GM13977 (cell line): ENCODE results near the gene SMC1B.
"Not testable (repeated sequence)": the region's sequence is repeated elsewhere in the genome, so short reads cannot be mapped to it uniquely, and the experiment has no call there.

Experiments used
- DNase-seq: peaks from one replicate; pipeline ENCODE4 v3.0.0; 2012; ENCODE audit warnings: low spot score
- in situ Hi-C: fragments of 300-500 bp; cut with MboI; formaldehyde crosslinking; loops from one replicate; pipeline ENCODE4 v1.12.0; 2022; ENCODE audit warnings: low sequenced_read_pairs, low pct_unique_long_range_greater_than_20kb, mixed read lengths, inconsistent platforms; ENCODE audit not compliant: unreplicated experiment
- TF ChIP-seq, protein P1 (sequence below): IDR thresholded peaks from 2 replicates; pipeline ENCODE4 v1.5.1; 2012; ENCODE audit warnings: mild to moderate bottlenecking, control low read depth; ENCODE audit not compliant: insufficient read depth; ENCODE audit errors: extremely low read depth, missing control alignments

The SMC1B gene

DNA sequence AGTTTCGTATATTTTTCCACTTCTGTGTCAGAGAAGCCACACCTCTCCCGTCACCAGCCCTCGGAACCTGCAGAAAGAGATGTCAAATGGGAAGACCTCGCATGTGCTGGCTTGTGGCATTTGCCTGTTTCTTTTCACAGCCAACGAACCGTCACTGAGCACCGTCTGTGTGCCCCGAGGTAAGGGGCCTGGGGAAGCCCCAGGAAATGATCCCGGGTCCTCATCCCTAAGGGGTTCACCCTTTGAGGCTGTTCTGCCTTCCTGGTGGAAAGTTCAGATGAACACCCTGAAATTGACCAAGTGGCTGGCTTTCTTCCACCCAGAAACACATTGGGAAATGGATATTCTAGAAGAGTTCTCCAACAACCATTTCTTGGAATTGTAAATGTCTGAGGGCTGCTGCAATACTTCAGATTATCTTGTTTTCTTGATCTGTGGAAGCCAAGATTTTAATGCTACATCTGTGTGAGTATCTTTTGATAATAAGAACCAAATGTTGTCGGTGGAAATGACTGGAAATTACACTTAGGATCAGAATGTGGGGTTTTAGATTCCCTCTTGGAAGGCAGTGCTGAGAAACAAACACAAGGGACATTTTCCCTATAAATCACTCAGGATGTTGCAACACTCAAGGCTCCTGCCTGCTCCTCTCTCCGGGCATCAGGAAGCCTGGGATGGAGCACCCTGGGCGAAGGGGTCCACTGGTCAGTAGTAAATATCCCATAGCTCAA, 37.7 kb upstream of the SMC1B start:
- TF ChIP-seq, protein P1, sequence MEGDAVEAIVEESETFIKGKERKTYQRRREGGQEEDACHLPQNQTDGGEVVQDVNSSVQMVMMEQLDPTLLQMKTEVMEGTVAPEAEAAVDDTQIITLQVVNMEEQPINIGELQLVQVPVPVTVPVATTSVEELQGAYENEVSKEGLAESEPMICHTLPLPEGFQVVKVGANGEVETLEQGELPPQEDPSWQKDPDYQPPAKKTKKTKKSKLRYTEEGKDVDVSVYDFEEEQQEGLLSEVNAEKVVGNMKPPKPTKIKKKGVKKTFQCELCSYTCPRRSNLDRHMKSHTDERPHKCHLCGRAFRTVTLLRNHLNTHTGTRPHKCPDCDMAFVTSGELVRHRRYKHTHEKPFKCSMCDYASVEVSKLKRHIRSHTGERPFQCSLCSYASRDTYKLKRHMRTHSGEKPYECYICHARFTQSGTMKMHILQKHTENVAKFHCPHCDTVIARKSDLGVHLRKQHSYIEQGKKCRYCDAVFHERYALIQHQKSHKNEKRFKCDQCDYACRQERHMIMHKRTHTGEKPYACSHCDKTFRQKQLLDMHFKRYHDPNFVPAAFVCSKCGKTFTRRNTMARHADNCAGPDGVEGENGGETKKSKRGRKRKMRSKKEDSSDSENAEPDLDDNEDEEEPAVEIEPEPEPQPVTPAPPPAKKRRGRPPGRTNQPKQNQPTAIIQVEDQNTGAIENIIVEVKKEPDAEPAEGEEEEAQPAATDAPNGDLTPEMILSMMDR = no peak
- no peak for DNase-seq
- in situ Hi-C loops = no loop called here

DNA sequence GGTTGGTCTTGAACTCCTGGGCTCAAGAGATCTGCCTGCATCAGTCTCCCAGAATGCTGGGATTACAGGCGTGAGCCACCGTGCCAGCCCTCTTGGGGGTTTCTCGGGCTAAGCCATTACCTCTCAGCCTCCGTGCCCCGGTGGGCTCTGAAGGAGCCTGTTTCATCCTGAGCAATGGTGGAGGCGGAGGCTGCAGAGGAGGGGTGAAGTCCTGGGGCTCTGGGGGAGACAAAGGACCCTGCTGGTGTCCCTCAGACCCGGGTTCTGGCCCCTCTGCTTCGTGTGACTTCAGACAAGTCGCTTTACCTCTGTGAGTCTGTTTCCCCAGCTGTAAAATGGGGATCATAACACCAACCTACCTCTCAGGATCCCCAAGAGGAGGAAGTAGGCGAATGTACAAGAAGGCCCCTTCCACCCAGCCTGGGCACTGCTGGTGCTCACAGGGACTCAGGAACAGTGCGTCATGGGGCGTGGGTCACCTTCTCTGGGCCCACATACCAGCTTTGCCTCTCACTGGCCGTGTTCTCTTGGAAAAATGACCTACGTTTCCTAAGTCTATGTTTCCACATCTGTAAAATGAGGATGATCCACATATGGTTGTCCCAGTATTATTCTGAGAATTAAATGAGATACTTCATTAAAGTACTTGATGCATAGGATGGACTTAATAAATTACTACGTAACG, 36.8 kb upstream of the SMC1B start:
- DNase-seq = no peak
- TF ChIP-seq, protein P1 = no peak
- in situ Hi-C loops = no loop called here

DNA sequence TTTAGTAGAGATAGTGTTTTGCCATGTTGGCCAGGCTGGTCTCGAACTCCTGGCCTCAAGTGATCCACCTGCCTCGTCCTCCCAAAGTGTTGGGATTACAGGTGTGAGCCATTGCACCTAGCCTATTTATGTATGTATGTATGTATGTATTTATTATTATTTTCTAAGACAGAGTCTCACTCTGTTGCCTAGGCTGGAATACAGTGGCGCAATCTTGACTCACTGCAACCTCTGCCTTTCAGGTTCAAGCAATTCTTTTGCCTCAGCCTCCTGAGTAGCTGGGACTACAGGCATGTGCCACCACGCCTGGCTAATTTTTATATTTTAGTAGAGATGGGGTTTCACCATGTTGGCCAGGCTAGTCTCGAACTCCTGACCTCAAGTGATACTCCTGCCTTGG, 36.0 kb upstream of the SMC1B start:
- in situ Hi-C loops = not testable (repeated sequence)

DNA sequence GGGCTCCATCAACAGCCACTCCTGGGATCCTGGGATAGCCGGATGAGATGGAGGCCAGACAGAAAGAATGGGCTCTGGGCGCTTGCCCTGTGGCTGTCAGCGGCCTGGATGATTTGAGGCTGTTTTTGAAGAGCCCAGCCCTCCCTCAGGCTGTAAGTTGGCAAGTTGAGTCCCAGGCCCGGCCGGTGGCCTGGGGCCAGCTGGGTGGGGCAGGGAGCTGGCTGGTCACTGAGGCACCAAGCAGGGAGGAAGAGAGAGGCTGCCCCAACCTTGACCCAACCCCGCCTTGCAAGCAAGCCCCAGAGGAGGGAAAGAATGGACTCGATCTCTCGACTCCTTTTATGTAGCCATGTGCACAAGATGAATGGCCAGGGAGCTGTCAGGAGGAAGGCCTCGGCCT, 35.0 kb upstream of the SMC1B start:
- DNase-seq = no peak
- TF ChIP-seq, protein P1 = no peak
- in situ Hi-C loops = no loop called here

More for the DNA sequence above, 36.0 kb upstream of the SMC1B start:
- DNase-seq = not testable (repeated sequence)

DNA sequence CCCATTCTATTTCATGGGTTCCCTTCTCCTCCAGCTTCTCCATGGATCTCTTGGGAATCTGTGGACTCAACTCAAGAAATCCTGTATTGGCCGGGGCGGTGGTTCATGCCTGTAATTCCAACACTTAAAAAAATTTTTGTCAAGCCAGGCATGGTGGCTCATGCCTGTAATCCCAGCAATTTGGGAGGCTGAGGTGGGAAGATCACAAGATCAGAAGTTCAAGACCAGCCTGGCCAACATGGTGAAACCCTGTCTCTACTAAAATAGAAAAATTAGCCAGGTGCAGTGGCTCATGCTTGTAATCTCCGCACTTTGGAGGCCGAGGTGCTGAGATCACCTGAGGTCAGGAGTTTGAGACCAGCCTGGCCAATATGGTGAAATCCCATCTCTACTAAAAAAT, 34.2 kb upstream of the SMC1B start:
- in situ Hi-C loops, DNase-seq: not testable (repeated sequence)

DNA sequence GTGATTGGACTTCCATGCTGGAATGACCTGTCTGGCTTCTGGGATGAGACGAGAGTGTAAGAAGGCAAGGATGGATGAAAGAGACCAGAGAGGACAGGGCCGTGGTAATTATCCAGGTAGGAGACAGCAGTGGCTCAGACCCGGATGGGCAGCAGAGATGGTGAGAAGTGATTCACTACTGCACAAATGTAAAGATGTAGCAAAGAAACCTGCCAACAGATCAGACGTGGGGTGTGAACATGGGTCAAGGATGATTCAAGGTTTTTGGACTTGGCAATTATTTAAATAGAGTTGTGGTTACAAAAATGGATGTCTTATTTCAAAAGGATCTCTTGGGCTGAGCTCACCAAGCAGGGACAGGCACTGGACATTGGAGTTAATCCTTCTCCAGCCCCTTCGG, 32.8 kb upstream of the SMC1B start:
- TF ChIP-seq, protein P1 = no peak
- no peak for DNase-seq
- in situ Hi-C loops = no loop called here

DNA sequence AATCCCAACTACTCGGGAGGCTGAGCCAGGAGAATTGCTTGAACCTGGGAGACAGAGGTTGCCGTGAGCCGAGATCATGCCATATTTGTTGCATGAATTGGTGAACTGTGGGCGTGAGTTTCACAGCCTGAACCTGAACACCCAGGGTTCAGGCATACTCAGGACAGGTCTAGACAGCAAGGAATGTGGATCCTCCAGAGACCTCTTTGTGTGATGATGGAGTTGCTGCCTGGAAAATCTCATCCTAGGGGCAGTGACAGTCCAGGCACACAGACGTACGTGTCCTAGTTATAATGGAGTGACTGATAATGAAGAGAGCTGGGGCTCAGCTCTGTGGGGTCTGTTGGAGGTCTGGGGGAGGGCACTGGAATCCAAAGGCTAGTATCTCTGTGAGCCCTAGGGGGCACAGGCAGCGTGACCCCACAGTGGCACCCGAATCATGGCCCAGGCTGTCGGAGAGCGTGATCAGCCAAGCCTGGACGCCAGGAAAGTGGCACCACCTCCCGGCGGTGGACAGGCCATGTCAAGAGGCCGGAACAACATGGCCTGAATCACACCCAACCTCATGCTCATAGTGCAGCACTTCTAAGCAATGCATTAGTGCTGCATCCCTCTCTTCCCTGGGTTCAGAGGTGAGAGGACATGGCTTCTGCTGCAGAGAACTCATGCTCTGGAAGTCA, 31.8 kb upstream of the SMC1B start:
- in situ Hi-C loops = no loop called here
- DNase-seq = no peak
- TF ChIP-seq, protein P1 = no peak
